SK-N-MC (cell line): ENCODE measurements around the gene CREM.
"Not testable (repeated sequence)": the region's sequence is repeated elsewhere in the genome, so short reads cannot be mapped to it uniquely, and the experiment has no call there.

ENCODE experiments used
- EZH2 ChIP-seq: fragments of 200-600 bp; sonication (generic); IDR thresholded peaks from one replicate; pipeline ENCODE4 v1.6.1; 2017; ENCODE audit warnings: antibody characterized with exemption
- POLR2AphosphoS5 ChIP-seq: IDR thresholded peaks from 2 replicates; pipeline ENCODE4 v1.6.1; 2012; ENCODE audit warnings: mild to moderate bottlenecking, low read depth, low read length, borderline replicate concordance

DNA sequence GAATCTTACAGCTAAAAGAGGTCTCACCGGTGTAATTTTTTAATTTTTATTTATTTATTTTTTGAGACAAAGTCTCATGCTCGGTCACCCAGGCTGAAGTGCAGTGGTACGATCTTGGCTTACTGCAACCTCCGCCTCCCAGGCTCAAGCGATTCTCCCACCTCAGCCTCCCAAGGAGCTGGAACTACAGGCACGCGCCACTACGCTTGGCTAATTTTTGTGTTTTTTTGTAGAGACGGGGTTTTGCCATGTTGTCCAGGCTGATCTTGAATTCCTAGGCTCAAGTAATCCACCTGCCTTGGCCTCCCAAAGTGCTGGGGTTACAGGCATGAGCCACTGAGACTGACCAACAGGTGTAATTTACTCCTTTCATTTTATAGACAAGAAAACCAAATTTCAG lies 90.3 kb downstream of the CREM start:
- not testable (repeated sequence) for TF ChIP-seq EZH2, POLR2AphosphoS5
